Spleen (tissue), 7 donors: Measurements from ENCODE around the gene KPNA1.

Source experiments
- CTCF ChIP-seq, 11 experiments: fragments of 200-600 bp in 7 of 11; fragments of 450-650 bp in 4 of 11; sonication (generic) in 4 of 11; IDR thresholded peaks in 8 of 11; conservative IDR thresholded peaks in 3 of 11; 1 replicate in 7 of 11; 2 replicates in 4 of 11; pipeline versions ENCODE4 v1.4.0 to v1.8.0; 2016 to 2021; ENCODE audit warnings: antibody characterized with exemption in 11 of 11, inconsistent platforms in 4 of 11, mild to moderate bottlenecking in 1 of 11
- POLR2A ChIP-seq, 3 donors: fragments of 450-650 bp; IDR thresholded peaks; one replicate each; pipeline ENCODE4 v1.5.1; 2017; ENCODE audit warnings: antibody characterized with exemption in 3 of 3, mild to moderate bottlenecking in 1 of 3
- POLR2AphosphoS5 ChIP-seq, 3 donors: sonication (generic); formaldehyde crosslinking; IDR thresholded peaks; one replicate each; pipeline ENCODE4 v1.5.1; 2017; ENCODE audit warnings: antibody characterized with exemption in 3 of 3
- donor health status: DM: no; HTN: no; CAD: no; lungs with moderate emphysema.
- donor health status: DM: no; HTN: no; CAD: no.
- donor health status: DM: no; HTN: no; CAD: no.

- no peak for TF ChIP-seq POLR2A (IDR thresholded peaks at IDR 0.05)
- TF ChIP-seq CTCF (IDR thresholded peaks at IDR 0.05 in 8 of 11, conservative IDR thresholded peaks at IDR 0.05 in 3 of 11): no peak
- no peak for TF ChIP-seq POLR2AphosphoS5 (IDR thresholded peaks at IDR 0.05)
These were observed 18.7 kb upstream of the KPNA1 start for GRCh38 chr3:122533480-122533879.
